H1 (cell line): ENCODE results near the gene COL4A2. TPM values are rescaled to one million over a fixed set of nuclear protein-coding genes. Genes with fewer than 3 reads are reported as not detected.

Experiments
- CTCF ChIA-PET: fragments of 300-600 bp; sonication (Branson Sonifier 250); formaldehyde crosslinking; loops from one replicate; lab custom pipeline; 2021; ENCODE audit not compliant: partially characterized antibody; lab: Charles Lee
- POLR2A ChIA-PET: fragments of 300-600 bp; sonication (Branson Sonifier 250); formaldehyde crosslinking; loops from one replicate; lab custom pipeline; 2021; ENCODE audit warnings: inconsistent platforms; ENCODE audit not compliant: partially characterized antibody; lab: Charles Lee
- DNase-seq, 2 experiments: peaks; one replicate each; pipeline versions ENCODE4 v3.0.0 to v3.0.0-alpha.2; 2010 to 2022; ENCODE audit warnings: low spot score in 2 of 2, low read depth in 1 of 2, mixed read lengths in 1 of 2
- FAIRE-seq: peaks from 2 replicates; lab custom pipeline; 2011; peaks lifted over from hg19 to GRCh38; lab: Jason Lieb, UNC
- H2AFZ ChIP-seq: 2 replicates; pipeline ENCODE4 v1.8.1; 2012; ENCODE audit warnings: low read length, inconsistent platforms
- H2AK5ac ChIP-seq: 2 replicates; pipeline ENCODE4 v1.6.1; 2013; ENCODE audit warnings: low read depth, low read length
- H2BK120ac ChIP-seq: replicated peaks from 2 replicates; pipeline ENCODE3; 2013; ENCODE audit warnings: low read depth, low read length, inconsistent platforms
- H2BK12ac ChIP-seq: 2 replicates; pipeline ENCODE4 v1.6.1; 2013; ENCODE audit warnings: low read depth, low read length
- H2BK15ac ChIP-seq: 2 replicates; pipeline ENCODE4 v1.6.1; 2013; ENCODE audit warnings: low read length
- H2BK20ac ChIP-seq: 2 replicates; pipeline ENCODE4 v1.6.1; 2013; ENCODE audit warnings: low read length
- H2BK5ac ChIP-seq: 2 replicates; pipeline ENCODE4 v1.6.1; 2013; ENCODE audit warnings: low read depth, low read length
- H3K14ac ChIP-seq: 2 replicates; pipeline ENCODE4 v1.6.1; 2013; ENCODE audit warnings: inconsistent platforms; ENCODE audit not compliant: insufficient read length
- H3K18ac ChIP-seq: 2 replicates; pipeline ENCODE4 v1.6.1; 2013; ENCODE audit warnings: low read length; ENCODE audit errors: extremely low read depth
- H3K23ac ChIP-seq: 2 replicates; pipeline ENCODE4 v1.6.1; 2013; ENCODE audit warnings: inconsistent platforms; ENCODE audit not compliant: insufficient read length
- H3K23me2 ChIP-seq: 2 replicates; pipeline ENCODE4 v1.6.1; 2013; ENCODE audit warnings: low read depth, low read length
- H3K27ac ChIP-seq: 2 replicates; pipeline ENCODE4 v1.6.1; 2011; ENCODE audit warnings: low read depth, low read length, inconsistent platforms
- H3K27me3 ChIP-seq, 4 experiments: replicated peaks in 1 of 4; 1 replicate in 1 of 4; 2 replicates in 3 of 4; pipeline versions ENCODE4 v1.6.1 to v1.8.1; 2011 to 2013; ENCODE audit warnings: low read length in 3 of 4, mild to moderate bottlenecking in 3 of 4, inconsistent platforms in 2 of 4, mixed read lengths in 2 of 4, moderate library complexity in 1 of 4; ENCODE audit not compliant: control insufficient read depth in 3 of 4, insufficient read depth in 3 of 4; ENCODE audit errors: extremely low read depth in 1 of 4
- H3K36me3 ChIP-seq, 4 experiments: 2 replicates each; pipeline versions ENCODE4 v1.6.1 to v1.8.1; 2011 to 2013; ENCODE audit warnings: mild to moderate bottlenecking in 4 of 4, low read length in 3 of 4, moderate library complexity in 2 of 4, control low read depth in 1 of 4, inconsistent platforms in 1 of 4; ENCODE audit not compliant: insufficient read depth in 4 of 4, control insufficient read depth in 2 of 4
- H3K4ac ChIP-seq: replicated peaks from 2 replicates; pipeline ENCODE3; 2013; ENCODE audit warnings: low read length, low read depth, mixed read lengths, inconsistent platforms; ENCODE audit not compliant: insufficient read length
- H3K4me1 ChIP-seq, 4 experiments: replicated peaks in 1 of 4; 1 replicate in 1 of 4; 2 replicates in 3 of 4; pipeline versions ENCODE4 v1.6.1 to v1.8.1; 2011 to 2013; ENCODE audit warnings: low read length in 3 of 4, inconsistent platforms in 2 of 4, mixed read lengths in 1 of 4; ENCODE audit not compliant: insufficient read depth in 4 of 4, control insufficient read depth in 3 of 4
- H3K4me2 ChIP-seq, 2 experiments: 2 replicates each; pipeline versions ENCODE4 v1.6.1 to v1.8.1; 2011 to 2013; ENCODE audit warnings: low read depth in 2 of 2, low read length in 2 of 2, control low read depth in 1 of 2, inconsistent platforms in 1 of 2, mild to moderate bottlenecking in 1 of 2; ENCODE audit not compliant: insufficient read depth in 1 of 2
- H3K4me3 ChIP-seq, 4 experiments: fragments of 200-600, 300-600 bp in 1 of 4; sonication (generic), shearing (Covaris generic), sonication (Bioruptor Twin) in 1 of 4; 2 replicates each; pipeline versions ENCODE4 v1.5.1 to v1.8.1; 2011 to 2016; ENCODE audit warnings: low read length in 4 of 4, low read depth in 3 of 4, control low read depth in 2 of 4, inconsistent platforms in 2 of 4, mild to moderate bottlenecking in 2 of 4, mixed read lengths in 1 of 4, moderate library complexity in 1 of 4; ENCODE audit not compliant: insufficient read depth in 2 of 4; ENCODE audit errors: extremely low read depth in 1 of 4
- H3K56ac ChIP-seq: replicated peaks from 2 replicates; pipeline ENCODE3; 2013; ENCODE audit warnings: low read depth, mild to moderate bottlenecking, mixed read lengths, low read length, inconsistent platforms; ENCODE audit not compliant: insufficient read length
- H3K79me1 ChIP-seq: 2 replicates; pipeline ENCODE4 v1.6.1; 2013; ENCODE audit warnings: low read depth, low read length, control low read depth
- H3K79me2 ChIP-seq, 2 experiments: 2 replicates each; pipeline versions ENCODE4 v1.6.1 to v1.8.1; 2012 to 2013; ENCODE audit warnings: low read length in 2 of 2, mild to moderate bottlenecking in 2 of 2, inconsistent platforms in 1 of 2; ENCODE audit not compliant: insufficient read depth in 2 of 2, control insufficient read depth in 1 of 2
- H3K9ac ChIP-seq, 4 experiments: replicated peaks in 1 of 4; 1 replicate in 1 of 4; 2 replicates in 3 of 4; pipeline versions ENCODE4 v1.6.1 to v1.8.1; 2011 to 2013; ENCODE audit warnings: low read depth in 3 of 4, low read length in 3 of 4, control low read depth in 2 of 4, mild to moderate bottlenecking in 2 of 4, moderate library complexity in 2 of 4, inconsistent platforms in 1 of 4; ENCODE audit errors: extremely low read depth in 1 of 4
- H3K9me3 ChIP-seq, 2 experiments: 2 replicates each; pipeline versions ENCODE4 v1.6.1 to v1.8.1; 2012 to 2013; ENCODE audit warnings: mild to moderate bottlenecking in 2 of 2, moderate library complexity in 2 of 2, control low read depth in 1 of 2, inconsistent platforms in 1 of 2, low read depth in 1 of 2, low read length in 1 of 2, mixed read lengths in 1 of 2; ENCODE audit not compliant: insufficient read depth in 2 of 2
- H4K20me1 ChIP-seq, 2 experiments: replicated peaks in 1 of 2; 2 replicates each; pipeline versions ENCODE3 to v1.8.1; 2011 to 2013; ENCODE audit warnings: inconsistent platforms in 2 of 2, low read length in 2 of 2, mild to moderate bottlenecking in 1 of 2; ENCODE audit not compliant: insufficient read depth in 2 of 2, control insufficient read depth in 1 of 2
- H4K5ac ChIP-seq: 2 replicates; pipeline ENCODE4 v1.6.1; 2013; ENCODE audit warnings: low read length, low read depth, mixed read lengths, inconsistent platforms; ENCODE audit not compliant: insufficient read length
- H4K8ac ChIP-seq: 2 replicates; pipeline ENCODE4 v1.8.0; 2013; ENCODE audit warnings: mild to moderate bottlenecking, moderate library complexity, low read length, inconsistent platforms; ENCODE audit not compliant: insufficient read depth; ENCODE audit errors: extremely low read depth
- H4K91ac ChIP-seq: replicated peaks from 2 replicates; pipeline ENCODE3; 2013; ENCODE audit warnings: low read length, mixed read lengths, inconsistent platforms; ENCODE audit not compliant: insufficient read length
- BCL11A ChIP-seq, 2 experiments: IDR thresholded peaks; one replicate each; pipeline ENCODE4 v1.6.1; 2011; ENCODE audit warnings: low read depth in 2 of 2, low read length in 2 of 2, mild to moderate bottlenecking in 2 of 2
- CREB1 ChIP-seq: IDR thresholded peaks from 2 replicates; pipeline ENCODE4 v1.6.1; 2012; ENCODE audit warnings: inconsistent platforms
- CTCF ChIP-seq, 3 experiments: IDR thresholded peaks; 1 replicate in 2 of 3; 2 replicates in 1 of 3; pipeline versions ENCODE4 v1.5.1 to v1.6.1; 2011; ENCODE audit warnings: low read length in 3 of 3, mild to moderate bottlenecking in 3 of 3, inconsistent platforms in 2 of 3, low read depth in 1 of 3, moderate library complexity in 1 of 3; ENCODE audit not compliant: insufficient read depth in 1 of 3; ENCODE audit errors: control extremely low read depth in 1 of 3
- HDAC6 ChIP-seq: IDR thresholded peaks from one replicate; pipeline ENCODE4 v1.7.1; 2012; ENCODE audit warnings: low read depth, mild to moderate bottlenecking, inconsistent platforms, low read length, moderate library complexity
- KDM4A ChIP-seq: IDR thresholded peaks from one replicate; pipeline ENCODE4 v1.7.1; 2012; ENCODE audit warnings: low read depth, mild to moderate bottlenecking, moderate library complexity, low read length, inconsistent platforms; ENCODE audit not compliant: severe bottlenecking
- MAFK ChIP-seq: IDR thresholded peaks from 2 replicates; pipeline ENCODE4 v1.6.1; 2012; ENCODE audit warnings: low read depth, mild to moderate bottlenecking, improper control_type of control experiment, low read length
- RNF2 ChIP-seq: fragments of 200-900, 300-1000 bp; sonication (generic); IDR thresholded peaks from 2 replicates; pipeline ENCODE4 v1.7.1; 2016; ENCODE audit warnings: borderline replicate concordance, low read depth, mild to moderate bottlenecking, antibody characterized with exemption, low read length; ENCODE audit not compliant: poor library complexity, severe bottlenecking; ENCODE audit errors: missing control alignments
- SAP30 ChIP-seq: fragments of 300-600 bp; sonication (generic); IDR thresholded peaks from 2 replicates; pipeline ENCODE4 v1.7.1; 2012; ENCODE audit warnings: low read length, moderate library complexity, mild to moderate bottlenecking, inconsistent platforms; ENCODE audit not compliant: insufficient read depth, insufficient replicate concordance
- SIRT6 ChIP-seq: IDR thresholded peaks from one replicate; pipeline ENCODE4 v1.7.1; 2012; ENCODE audit warnings: low read length, inconsistent platforms
- SP2 ChIP-seq: IDR thresholded peaks from 2 replicates; pipeline ENCODE4 v1.6.1; 2012; ENCODE audit warnings: mild to moderate bottlenecking, low read length, inconsistent platforms
- SP4 ChIP-seq: IDR thresholded peaks from 2 replicates; pipeline ENCODE4 v1.6.1; 2012; ENCODE audit warnings: low read length, inconsistent platforms
- WGBS, 2 experiments: shearing (Covaris generic) in 1 of 2; methylation state at CpG; one replicate each; pipeline versions ENCODE4 v1.1.6 to v1.1.7; 2013 to 2015; ENCODE audit warnings: low lambda C conversion rate in 2 of 2, mixed read lengths in 2 of 2, inconsistent platforms in 1 of 2, low coverage in 1 of 2, missing lambda C conversion rate in 1 of 2; ENCODE audit not compliant: insufficient replicate concordance in 2 of 2, insufficient coverage in 1 of 2, insufficient read length in 1 of 2; ENCODE audit errors: extremely low coverage in 1 of 2, missing lambda C conversion rate in 1 of 2; 5-methylcytosine and 5-hydroxymethylcytosine counted together
- polyA plus RNA-seq, 7 experiments: library from polyadenylated mRNA; depleted of rRNA in 3 of 7; stranded (reverse) in 5 of 7; unstranded in 2 of 7; fragments of >200 nt in 5 of 7; fragments of 200-250 nt in 2 of 7; gene quantifications; 1 replicate in 5 of 7; 2 replicates in 1 of 7; 4 replicates in 1 of 7; pipeline versions ENCODE4 v1.2.1 to v1.2.3, GENCODE V29; 2011 to 2013; ENCODE audit warnings: missing spikeins in 2 of 7, mixed read lengths in 2 of 7
- total RNA-seq: library from RNA; stranded (reverse); fragmentation: NEBNext Ultra II Directional; extraction: Animal tissue kit (Norgen Biotek cat#: 25700); gene quantifications from 2 replicates; pipeline ENCODE4 v1.2.1, GENCODE V29; 2021

COL4A2 gene
- total and polyA plus RNA-seq, 2 of the 8 experiments (the other 6 are each of a cell fraction or from before 2014, with no cell fraction given) = 80.4 to 87.3 TPM

DNA sequence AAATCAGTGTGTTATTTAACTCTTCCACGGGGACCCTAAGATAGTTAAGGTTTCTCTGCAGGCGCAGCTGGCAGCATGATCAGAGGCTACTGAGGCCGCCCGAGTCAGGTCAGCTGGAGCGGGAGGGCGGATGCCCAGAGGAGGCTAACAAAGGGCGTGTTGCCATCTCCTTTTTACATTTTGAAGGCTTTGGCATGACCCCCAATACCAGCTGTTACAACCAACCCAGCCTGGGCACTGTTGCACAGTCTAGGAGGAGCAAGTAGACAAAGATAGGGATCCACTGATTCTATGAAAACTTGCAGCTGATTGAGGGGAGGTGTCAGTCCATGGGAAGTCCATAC, 15.7 kb downstream of the COL4A2 start:
- Histone ChIP-seq H3K79me2 (0 out of 4 replicates have a peak, but pooled peaks cover 0 to 3% of the 10 kb centered on the region in 2 experiments), H3K56ac (no peak overlapping the region), H3K36me3 (no peaks in the 10 kb centered on the region), H3K27me3 (no peaks in the 10 kb centered on the region), H3K4ac (no peak overlapping the region), H3K23me2 (no peaks in the 10 kb centered on the region), H3K4me2 (no peak overlapping the region), H3K4me3 (no peak overlapping the region), H2AK5ac (no peak overlapping the region), H2BK20ac (no peak overlapping the region), H4K8ac (no peak overlapping the region), H4K20me1 (peaks cover 0 to 8% of the 10 kb centered on the region in 2 experiments), H3K27ac (no peak overlapping the region), H2BK120ac (no peak overlapping the region), H2BK15ac (no peak overlapping the region), H2BK12ac (no peak overlapping the region), H3K9me3 (no peaks in the 10 kb centered on the region; a peak in 1 of 4 replicates), H3K79me1 (peaks cover 6% of the 10 kb centered on the region; the same call in 1 of the 2 replicates), H3K9ac (no peak overlapping the region), H4K91ac (no peak overlapping the region), H4K5ac (no peak overlapping the region), H2AFZ (no peak overlapping the region), H3K4me1 (peaks cover 8 to 27% (median 15%) of the 10 kb centered on the region in 4 experiments), H2BK5ac (no peak overlapping the region), H3K23ac (no peak overlapping the region), H3K14ac (no peak overlapping the region), H3K18ac (no peak overlapping the region)
- ChIA-PET POLR2A (interaction anchor here (1.2 to 2.1 kb wide), 3 partner anchors 14 to 23 kb away, joined by 3 to 11 read pairs (median 10); partner anchors contain the start of genes COL4A1 and COL4A2), CTCF (interaction anchor here (0.8 to 3.7 kb wide), 31 partner anchors 7 to 138 kb away, joined by 3 to 40 read pairs (median 5); partner anchors contain the start of genes COL4A1 and COL4A2)
- WGBS, 2 experiments = 69% methylated on average over 7 of the region's 7 CpGs; no CpG with 5 or more reads in 1 of the 2 experiments
- no peak for FAIRE-seq
- TF ChIP-seq MAFK (no peak), CREB1 (no peak), RNF2 (no peak), BCL11A (IDR thresholded peaks at IDR 0.05; ENCODE audit: low read depth in 2 of 2, low read length in 2 of 2) (no peak), HDAC6 (no peak), SP4 (no peak), KDM4A (no peak), CTCF (IDR thresholded peaks at IDR 0.05; ENCODE audit: control extremely low read depth in 1 of 3, insufficient read depth in 1 of 3, low read depth in 1 of 3, low read length in 3 of 3) (no peak), SIRT6 (no peak), SP2 (no peak), SAP30 (no peak)
- DNase-seq = no peak
